Activated effector memory CD4-positive, alpha-beta T cell treated with Interleukin-2 at 50 U/mL for 16 hours (primary cell): Measurements from ENCODE around the gene ALDH1L1.

ENCODE experiments used
- DNase-seq: peaks from one replicate; pipeline ENCODE4 v3.0.0-alpha.2; 2020

The ALDH1L1 gene

GRCh38 chr3:126180477-126181397 lies at the start of gene ALDH1L1:
Gene ALDH1L1, minus strand, starts transcription at chr3:126180586. Its CDS starts 19,607 bp downstream, at chr3:126160979.
- no peak for DNase-seq

- no peak for DNase-seq
These were observed 46.0 kb upstream of the ALDH1L1 start for GRCh38 chr3:126226374-126226773.

- DNase-seq, result no peak
These were observed 36.0 kb upstream of the ALDH1L1 start for GRCh38 chr3:126216416-126216815.

- no peak for DNase-seq
These were observed 33.1 kb upstream of the ALDH1L1 start for GRCh38 chr3:126213379-126214028.

- no peak for DNase-seq
These were observed 32.4 kb upstream of the ALDH1L1 start for GRCh38 chr3:126212620-126213378.

GRCh38 chr3:126212250-126212619 lies 31.8 kb upstream of the ALDH1L1 start:
- DNase-seq, result no peak

- DNase-seq, result no peak
These were observed 31.2 kb upstream of the ALDH1L1 start for GRCh38 chr3:126211569-126211968.

- DNase-seq, result no peak
These were observed 30.2 kb upstream of the ALDH1L1 start for GRCh38 chr3:126210606-126211005.

GRCh38 chr3:126209741-126210140 lies 29.4 kb upstream of the ALDH1L1 start:
- no peak for DNase-seq

- no peak for DNase-seq
These were observed 28.3 kb upstream of the ALDH1L1 start for GRCh38 chr3:126208606-126209256.

- DNase-seq, result no peak
These were observed 27.8 kb upstream of the ALDH1L1 start for GRCh38 chr3:126208182-126208581.

- DNase-seq, result no peak
These were observed 26.8 kb upstream of the ALDH1L1 start for GRCh38 chr3:126207166-126207565.

- DNase-seq, result no peak
These were observed 25.6 kb upstream of the ALDH1L1 start for GRCh38 chr3:126205717-126206655.

GRCh38 chr3:126202680-126203079 lies 22.3 kb upstream of the ALDH1L1 start:
- DNase-seq, result no peak

- no peak for DNase-seq
These were observed 21.9 kb upstream of the ALDH1L1 start for GRCh38 chr3:126202276-126202675.

- no peak for DNase-seq
These were observed 20.8 kb upstream of the ALDH1L1 start for GRCh38 chr3:126201168-126201567.

- no peak for DNase-seq
These were observed 20.1 kb upstream of the ALDH1L1 start for GRCh38 chr3:126200534-126200933.

- DNase-seq, result no peak
These were observed 18.9 kb upstream of the ALDH1L1 start for GRCh38 chr3:126199256-126199655.

GRCh38 chr3:126197854-126198584 lies 17.6 kb upstream of the ALDH1L1 start:
- no peak for DNase-seq

- no peak for DNase-seq
These were observed 17.0 kb upstream of the ALDH1L1 start for GRCh38 chr3:126197343-126197742.

GRCh38 chr3:126194713-126195305 lies 14.4 kb upstream of the ALDH1L1 start:
- no peak for DNase-seq
